ENCODE results near the gene SMAP1.

Gene SMAP1

DNA sequence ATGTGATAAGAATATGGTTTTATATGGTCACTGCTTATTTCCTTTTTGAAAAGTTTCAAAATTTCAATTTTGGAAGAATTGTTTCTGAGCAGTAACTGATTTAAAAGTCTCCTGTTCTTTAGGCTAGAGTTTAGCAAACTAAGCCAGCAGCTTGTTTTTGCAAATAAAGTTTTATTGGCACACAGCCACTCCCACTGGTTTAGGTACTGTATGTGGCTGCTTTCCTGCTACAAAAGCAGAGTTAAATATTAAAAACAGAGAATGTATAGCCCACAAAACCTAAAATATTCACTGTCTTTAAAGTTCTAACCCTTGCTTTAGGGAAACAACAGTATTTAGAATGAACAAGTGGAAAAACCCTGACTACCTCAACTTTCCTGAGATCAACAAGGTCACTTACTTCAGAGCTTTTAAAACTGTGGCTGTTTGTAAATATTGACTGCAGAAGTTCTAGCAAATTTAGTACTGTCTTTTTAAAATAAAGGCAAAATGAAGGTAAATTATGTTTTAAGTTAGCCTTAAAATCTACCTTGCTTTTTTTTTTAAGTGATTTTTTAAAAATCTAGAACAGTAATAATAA lies 185.1 kb downstream of the SMAP1 start:
- no peak overlapping the region for H3K27ac ChIP-seq
- TF ChIP-seq, protein P1, sequence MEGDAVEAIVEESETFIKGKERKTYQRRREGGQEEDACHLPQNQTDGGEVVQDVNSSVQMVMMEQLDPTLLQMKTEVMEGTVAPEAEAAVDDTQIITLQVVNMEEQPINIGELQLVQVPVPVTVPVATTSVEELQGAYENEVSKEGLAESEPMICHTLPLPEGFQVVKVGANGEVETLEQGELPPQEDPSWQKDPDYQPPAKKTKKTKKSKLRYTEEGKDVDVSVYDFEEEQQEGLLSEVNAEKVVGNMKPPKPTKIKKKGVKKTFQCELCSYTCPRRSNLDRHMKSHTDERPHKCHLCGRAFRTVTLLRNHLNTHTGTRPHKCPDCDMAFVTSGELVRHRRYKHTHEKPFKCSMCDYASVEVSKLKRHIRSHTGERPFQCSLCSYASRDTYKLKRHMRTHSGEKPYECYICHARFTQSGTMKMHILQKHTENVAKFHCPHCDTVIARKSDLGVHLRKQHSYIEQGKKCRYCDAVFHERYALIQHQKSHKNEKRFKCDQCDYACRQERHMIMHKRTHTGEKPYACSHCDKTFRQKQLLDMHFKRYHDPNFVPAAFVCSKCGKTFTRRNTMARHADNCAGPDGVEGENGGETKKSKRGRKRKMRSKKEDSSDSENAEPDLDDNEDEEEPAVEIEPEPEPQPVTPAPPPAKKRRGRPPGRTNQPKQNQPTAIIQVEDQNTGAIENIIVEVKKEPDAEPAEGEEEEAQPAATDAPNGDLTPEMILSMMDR (conservative IDR thresholded peaks at IDR 0.05) = no peak
- no peak for TF ChIP-seq ZFX (IDR thresholded peaks at IDR 0.05)

GRCh38 chr6:70857387-70858077 lies 189.8 kb downstream of the SMAP1 start:
- no peak overlapping the region for H3K27ac ChIP-seq
- TF ChIP-seq ZFX (IDR thresholded peaks at IDR 0.05) = no peak

- TF ChIP-seq, protein P1 (conservative IDR thresholded peaks at IDR 0.05) = no peak
- TF ChIP-seq ZFX (IDR thresholded peaks at IDR 0.05) = no peak
- no peak overlapping the region for H3K27ac ChIP-seq
These were observed 192.4 kb downstream of the SMAP1 start for GRCh38 chr6:70860045-70860444.

DNA sequence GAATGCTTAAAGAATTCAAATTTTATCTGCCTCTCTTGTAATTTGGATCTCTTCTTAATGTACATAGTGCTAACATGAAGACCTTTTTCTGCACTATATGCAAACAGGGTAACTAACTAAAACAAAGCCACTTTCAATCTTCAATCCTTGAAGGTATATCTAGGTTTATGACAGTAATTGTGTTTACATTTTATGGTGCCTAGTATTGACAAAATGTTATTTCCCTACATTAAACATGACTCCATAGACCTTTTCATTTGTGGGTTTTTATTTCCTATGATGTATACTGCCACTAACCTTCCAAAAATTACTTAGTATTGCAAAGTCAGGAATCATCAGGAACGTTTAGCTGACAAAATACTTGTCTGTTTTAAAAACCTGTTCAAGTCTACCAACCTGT lies 193.2 kb downstream of the SMAP1 start:
- TF ChIP-seq, protein P1 (conservative IDR thresholded peaks at IDR 0.05) = no peak
- no peak for TF ChIP-seq ZFX (IDR thresholded peaks at IDR 0.05)
- no peak overlapping the region for H3K27ac ChIP-seq

- H3K27ac ChIP-seq = no peak overlapping the region
- no peak for TF ChIP-seq ZFX (IDR thresholded peaks at IDR 0.05)
These were observed 195.7 kb downstream of the SMAP1 start for GRCh38 chr6:70863343-70863742.

DNA sequence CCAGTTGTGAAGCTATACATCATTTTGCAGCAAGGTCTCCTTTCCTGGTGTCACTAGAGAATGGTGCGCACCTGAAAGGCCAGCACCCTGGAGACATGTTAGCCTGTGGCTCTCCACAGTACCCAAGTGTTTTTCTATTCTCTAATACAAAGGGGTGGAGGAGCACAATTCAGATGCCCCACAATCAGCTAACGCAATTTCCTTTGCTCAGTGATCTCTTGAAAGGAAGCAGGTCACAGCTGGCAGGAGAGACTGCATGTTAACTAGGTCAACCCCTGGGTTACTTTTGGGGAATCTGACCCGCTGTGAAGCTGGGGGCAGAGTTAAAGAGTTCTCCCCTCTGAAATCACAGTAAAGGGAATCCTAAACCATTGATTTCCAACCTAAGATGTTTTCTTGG lies 196.7 kb downstream of the SMAP1 start:
- TF ChIP-seq ZFX (IDR thresholded peaks at IDR 0.05) = no peak
- TF ChIP-seq, protein P1 (conservative IDR thresholded peaks at IDR 0.05) = no peak
- no peak overlapping the region for H3K27ac ChIP-seq

DNA sequence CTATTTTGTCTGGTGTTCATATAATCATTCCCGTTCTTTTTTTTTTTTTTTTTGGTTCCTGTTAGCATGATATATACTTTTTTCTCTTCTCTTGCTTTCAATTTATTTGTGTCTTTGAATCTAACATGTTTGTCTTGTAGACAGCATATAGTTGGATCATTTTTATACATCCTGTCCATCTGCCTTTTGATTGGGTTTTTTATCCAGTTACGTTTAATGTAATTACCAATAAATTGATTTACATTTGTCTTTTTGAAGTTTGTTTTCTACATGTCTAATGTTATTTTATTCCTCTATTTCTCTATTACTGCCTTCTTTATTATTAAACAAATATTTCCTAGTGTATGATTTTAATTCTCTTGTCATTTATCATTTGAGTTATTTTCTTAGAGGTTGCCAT lies 204.8 kb downstream of the SMAP1 start:
- TF ChIP-seq, protein P1 (conservative IDR thresholded peaks at IDR 0.05) = no peak
- no peak for TF ChIP-seq ZFX (IDR thresholded peaks at IDR 0.05)

DNA sequence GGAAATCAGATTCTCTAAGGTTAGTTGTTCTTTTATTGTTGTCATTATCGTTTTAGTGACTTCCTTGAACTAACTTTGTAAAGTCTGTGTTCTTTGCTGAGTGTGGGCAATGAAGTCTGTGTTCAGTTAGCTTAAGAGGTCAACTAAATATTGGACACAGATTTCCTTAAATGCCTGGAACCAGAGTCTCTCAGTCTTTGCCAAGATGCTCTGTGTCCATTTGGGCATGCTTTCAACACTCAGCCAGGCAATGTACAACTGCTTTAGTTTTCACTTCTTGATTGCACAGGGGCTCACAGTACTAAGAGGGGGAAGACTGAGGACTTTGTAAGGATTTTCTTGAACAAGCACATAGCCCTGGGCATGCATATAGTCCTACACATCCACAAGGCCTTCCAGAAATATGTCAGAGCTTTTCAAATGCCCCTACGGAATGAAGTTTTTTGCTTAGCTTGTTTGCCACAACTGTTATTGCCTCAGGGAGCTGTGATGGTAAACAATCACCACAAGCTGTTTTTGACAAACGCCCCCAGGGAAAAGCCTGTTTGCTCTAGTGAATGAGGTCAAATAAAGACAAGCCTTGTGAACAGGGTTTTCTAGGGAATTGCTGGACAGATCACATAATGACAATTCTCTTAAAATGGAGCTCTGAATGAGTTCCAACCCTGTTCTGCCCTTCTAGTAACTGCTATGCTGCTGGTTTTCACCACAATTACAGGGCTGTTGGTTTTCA lies 206.7 kb downstream of the SMAP1 start:
- no peak overlapping the region for H3K27ac ChIP-seq
- no peak for TF ChIP-seq ZFX (IDR thresholded peaks at IDR 0.05)
- TF ChIP-seq, protein P1 (conservative IDR thresholded peaks at IDR 0.05) = no peak

More for the DNA sequence above, 204.8 kb downstream of the SMAP1 start:
- no peak overlapping the region for H3K27ac ChIP-seq

Data from C4-2B (cell line).